ENCODE data around the gene ALPP. TPM values are rescaled to one million over a fixed set of nuclear protein-coding genes. Genes with fewer than 3 reads are reported as not detected.

The ALPP gene
- not detected in 2 replicates for total RNA-seq

GRCh38 chr2:232378735-232379151 lies at the start of gene ALPP:
TSS of gene ALPP (plus strand) at chr2:232378751. CDS start at chr2:232378803, 52 bp downstream.

DNA sequence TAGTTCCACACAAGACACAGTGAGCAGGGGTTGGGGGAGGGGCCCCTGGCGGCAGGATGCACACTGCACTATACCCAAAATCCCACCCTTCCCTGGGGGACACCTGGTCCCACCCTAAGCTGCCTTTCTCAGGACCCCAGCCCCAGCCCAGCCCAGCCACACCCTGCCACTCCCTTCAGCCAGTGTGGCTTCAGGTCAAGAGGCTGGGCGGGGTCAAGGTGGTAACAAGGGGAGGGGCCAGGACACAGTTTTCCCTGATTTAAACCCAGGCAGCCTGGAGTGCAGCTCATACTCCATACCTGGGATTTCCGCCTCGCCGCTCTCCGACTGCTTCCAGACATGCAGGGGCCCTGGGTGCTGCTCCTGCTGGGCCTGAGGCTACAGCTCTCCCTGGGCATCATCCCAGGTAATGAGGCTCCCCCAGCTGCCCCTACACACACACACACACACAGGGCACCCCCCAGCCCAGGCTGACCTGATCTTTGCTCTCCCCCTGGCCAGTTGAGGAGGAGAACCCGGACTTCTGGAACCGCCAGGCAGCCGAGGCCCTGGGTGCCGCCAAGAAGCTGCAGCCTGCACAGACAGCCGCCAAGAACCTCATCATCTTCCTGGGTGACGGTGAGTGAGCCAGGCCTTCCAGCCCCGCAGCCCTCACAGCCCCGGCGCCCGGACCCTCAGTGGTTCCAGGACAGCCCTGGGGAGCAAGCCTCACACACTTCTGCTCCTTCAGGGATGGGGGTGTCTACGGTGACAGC lies 28.2 kb downstream of the ALPP start, which contains the start of gene ALPG:
ALPG (plus strand) TSS at position 289 of the 755 bp plus-strand sequence; CDS start at position 340, 51 bp downstream.

Other genes starting within 250 kb of the ALPP start
- not detected in 2 replicates for gene ALPG, start 28.1 kb downstream of the ALPP start, total RNA-seq
- gene ALPI, start 77.4 kb downstream of the ALPP start, total RNA-seq: not detected in 2 replicates
- not detected in 2 replicates for gene ECEL1, start 109.1 kb downstream of the ALPP start, total RNA-seq
- gene PRSS56, start 141.6 kb downstream of the ALPP start, total RNA-seq: not detected in 2 replicates
- gene CHRND, start 147.4 kb downstream of the ALPP start, total RNA-seq: not detected in 2 replicates
- gene CHRNG, start 160.9 kb downstream of the ALPP start, total RNA-seq: not detected in 2 replicates
- 2.2 and 2.5 TPM in 2 replicates for gene TIGD1, start 171.8 kb downstream of the ALPP start, total RNA-seq
- gene EIF4E2, start 171.9 kb downstream of the ALPP start, total RNA-seq: 142 and 199 TPM in 2 replicates

Data from bronchial smooth muscle cell (primary cell).